ENCODE data around the gene CA10. TPM values are rescaled to one million over a fixed set of nuclear protein-coding genes. Genes with fewer than 3 reads are reported as not detected.

CA10 gene
- total RNA-seq, 3 donors from 2014 or later = 0.46 to 1.2 (median 0.64) TPM

GRCh38 chr17:51901242-51901641, 257.3 kb downstream of the CA10 start:
- no peaks in the 10 kb centered on the region for H3K4me1 ChIP-seq (ENCODE audit: low read depth)
- H3K4me3 ChIP-seq = no peak overlapping the region
- no peaks in the 10 kb centered on the region for H3K9me3 ChIP-seq
- ATAC-seq (no peak), DNase-seq (no peak)
- intact Hi-C loops (cut with DNase I, micrococcal nuclease) = no loop called here
- no peaks in the 10 kb centered on the region for H3K36me3 ChIP-seq (ENCODE audit: low read depth)
- TF ChIP-seq, protein P1, sequence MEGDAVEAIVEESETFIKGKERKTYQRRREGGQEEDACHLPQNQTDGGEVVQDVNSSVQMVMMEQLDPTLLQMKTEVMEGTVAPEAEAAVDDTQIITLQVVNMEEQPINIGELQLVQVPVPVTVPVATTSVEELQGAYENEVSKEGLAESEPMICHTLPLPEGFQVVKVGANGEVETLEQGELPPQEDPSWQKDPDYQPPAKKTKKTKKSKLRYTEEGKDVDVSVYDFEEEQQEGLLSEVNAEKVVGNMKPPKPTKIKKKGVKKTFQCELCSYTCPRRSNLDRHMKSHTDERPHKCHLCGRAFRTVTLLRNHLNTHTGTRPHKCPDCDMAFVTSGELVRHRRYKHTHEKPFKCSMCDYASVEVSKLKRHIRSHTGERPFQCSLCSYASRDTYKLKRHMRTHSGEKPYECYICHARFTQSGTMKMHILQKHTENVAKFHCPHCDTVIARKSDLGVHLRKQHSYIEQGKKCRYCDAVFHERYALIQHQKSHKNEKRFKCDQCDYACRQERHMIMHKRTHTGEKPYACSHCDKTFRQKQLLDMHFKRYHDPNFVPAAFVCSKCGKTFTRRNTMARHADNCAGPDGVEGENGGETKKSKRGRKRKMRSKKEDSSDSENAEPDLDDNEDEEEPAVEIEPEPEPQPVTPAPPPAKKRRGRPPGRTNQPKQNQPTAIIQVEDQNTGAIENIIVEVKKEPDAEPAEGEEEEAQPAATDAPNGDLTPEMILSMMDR (IDR thresholded peaks at IDR 0.05) = no peak

DNA sequence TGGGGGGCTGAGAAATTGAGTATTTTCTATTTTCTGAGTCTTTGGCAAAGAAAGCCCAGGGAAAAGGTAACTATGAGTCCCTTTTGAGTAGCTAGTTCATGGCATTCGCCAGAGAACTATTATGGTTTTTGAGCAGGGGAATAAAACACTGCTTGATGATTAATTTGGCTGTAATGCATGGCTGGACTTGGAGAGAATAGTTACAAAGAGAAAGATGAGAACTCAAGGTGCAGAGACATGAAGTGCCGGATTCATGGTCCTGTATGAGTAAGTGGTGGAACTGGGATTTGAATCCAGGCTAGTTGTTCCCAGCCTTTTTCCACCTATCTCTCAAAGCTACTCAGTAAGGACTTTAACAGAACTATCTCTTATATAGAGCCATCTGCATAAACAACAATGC, 266.6 kb downstream of the CA10 start:
- intact Hi-C loops (cut with DNase I, micrococcal nuclease) = no loop called here
- no peak for ATAC-seq
- DNase-seq = no peak
- TF ChIP-seq, protein P1 (IDR thresholded peaks at IDR 0.05) = no peak
- no peaks in the 10 kb centered on the region for H3K4me1 ChIP-seq (ENCODE audit: low read depth)
- no peaks in the 10 kb centered on the region for H3K9me3 ChIP-seq
- H3K36me3 ChIP-seq (ENCODE audit: low read depth) = no peaks in the 10 kb centered on the region
- no peak overlapping the region for H3K4me3 ChIP-seq

GRCh38 chr17:51890710-51891109, 267.8 kb downstream of the CA10 start:
- no peaks in the 10 kb centered on the region for H3K36me3 ChIP-seq (ENCODE audit: low read depth)
- H3K9me3 ChIP-seq = no peaks in the 10 kb centered on the region
- H3K4me1 ChIP-seq (ENCODE audit: low read depth) = no peaks in the 10 kb centered on the region
- intact Hi-C loops (cut with DNase I, micrococcal nuclease) = no loop called here
- no peak overlapping the region for H3K4me3 ChIP-seq
- ATAC-seq = no peak
- TF ChIP-seq, protein P1 (IDR thresholded peaks at IDR 0.05) = no peak
- no peak for DNase-seq

DNA sequence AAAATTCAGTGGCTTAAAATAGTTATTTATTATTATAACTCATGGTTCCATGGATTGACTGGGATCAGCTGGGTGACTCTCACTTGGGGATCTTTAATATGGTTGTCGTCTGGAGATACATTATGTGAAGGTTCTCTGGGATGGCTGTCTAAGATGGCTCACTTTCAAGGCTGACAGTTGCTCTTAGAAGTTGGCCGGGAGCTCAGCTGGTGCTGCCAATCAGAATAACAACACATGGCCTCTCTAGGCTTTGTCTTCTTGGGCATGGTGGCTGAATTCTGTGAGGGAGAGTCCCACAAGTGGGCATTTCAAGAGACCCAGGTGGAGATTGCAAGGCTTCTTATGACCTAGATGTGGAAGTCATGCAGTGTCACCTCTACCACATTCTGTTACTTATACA, 269.7 kb downstream of the CA10 start:
- TF ChIP-seq, protein P1 (IDR thresholded peaks at IDR 0.05) = no peak
- ATAC-seq = no peak
- no peak overlapping the region for H3K4me3 ChIP-seq

DNA sequence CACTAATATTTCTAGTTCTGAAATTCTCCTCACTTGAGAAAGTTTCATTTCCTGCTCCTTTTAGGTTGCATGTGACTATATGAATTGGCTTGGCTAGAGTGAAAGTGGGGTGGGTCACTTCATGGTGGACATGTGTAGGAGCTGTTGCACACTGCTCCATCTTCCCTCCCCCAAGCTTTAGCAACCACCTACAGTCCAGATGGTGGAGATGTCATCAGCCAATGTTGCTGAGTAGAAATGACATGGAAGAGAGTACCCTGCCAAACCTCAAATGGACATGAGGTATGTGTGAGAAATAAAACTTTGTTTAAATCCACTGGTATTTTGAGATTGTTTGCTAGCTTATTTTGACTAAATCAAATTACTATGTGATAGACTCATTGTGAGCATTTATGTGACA, 281.5 kb downstream of the CA10 start:
- ATAC-seq = no peak
- Histone ChIP-seq H3K9me3 (no peaks in the 10 kb centered on the region), H3K4me3 (no peak overlapping the region), H3K36me3 (ENCODE audit: low read depth) (no peaks in the 10 kb centered on the region), H3K4me1 (ENCODE audit: low read depth) (no peaks in the 10 kb centered on the region)
- intact Hi-C loops (cut with DNase I, micrococcal nuclease) = no loop called here
- TF ChIP-seq, protein P1 (IDR thresholded peaks at IDR 0.05) = no peak
- DNase-seq = no peak

More for the DNA sequence above, 269.7 kb downstream of the CA10 start:
- Histone ChIP-seq H3K9me3 (no peaks in the 10 kb centered on the region), H3K36me3 (ENCODE audit: low read depth) (no peaks in the 10 kb centered on the region), H3K4me1 (ENCODE audit: low read depth) (no peaks in the 10 kb centered on the region)
- no peak for DNase-seq
- intact Hi-C loops (cut with DNase I, micrococcal nuclease) = no loop called here

DNA sequence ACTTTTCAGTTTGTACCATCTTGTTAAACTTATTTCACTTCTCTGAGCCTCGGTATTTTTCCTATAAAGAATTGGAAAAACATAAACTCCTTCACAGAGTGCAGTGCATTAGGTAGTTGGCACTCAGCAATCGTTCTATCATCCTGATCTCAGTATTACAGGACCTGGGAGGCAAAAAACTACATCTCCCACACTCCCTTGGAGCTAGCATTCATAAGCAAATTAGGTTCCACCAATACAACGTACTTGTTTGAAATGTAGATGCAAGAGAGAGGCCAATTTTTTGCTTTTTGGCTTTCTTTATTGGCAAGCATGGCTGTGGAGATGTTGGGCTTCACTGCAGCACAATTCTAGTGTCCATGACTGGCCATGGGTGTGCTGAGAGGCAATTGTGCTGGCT, 285.2 kb downstream of the CA10 start:
- DNase-seq (no peak), ATAC-seq (no peak)
- Histone ChIP-seq H3K4me3 (no peak overlapping the region), H3K36me3 (ENCODE audit: low read depth) (no peaks in the 10 kb centered on the region), H3K9me3 (no peaks in the 10 kb centered on the region), H3K4me1 (ENCODE audit: low read depth) (no peaks in the 10 kb centered on the region)
- intact Hi-C loops (cut with DNase I, micrococcal nuclease) = no loop called here
- TF ChIP-seq, protein P1 (IDR thresholded peaks at IDR 0.05) = no peak
